IPS-NIHi11 (cell line): ENCODE results near the gene KLHL2.

Experiments used
- DNase-seq: peaks from one replicate; pipeline ENCODE4 v3.0.0; 2012; ENCODE audit warnings: mixed read lengths, low spot score

KLHL2 gene

DNA sequence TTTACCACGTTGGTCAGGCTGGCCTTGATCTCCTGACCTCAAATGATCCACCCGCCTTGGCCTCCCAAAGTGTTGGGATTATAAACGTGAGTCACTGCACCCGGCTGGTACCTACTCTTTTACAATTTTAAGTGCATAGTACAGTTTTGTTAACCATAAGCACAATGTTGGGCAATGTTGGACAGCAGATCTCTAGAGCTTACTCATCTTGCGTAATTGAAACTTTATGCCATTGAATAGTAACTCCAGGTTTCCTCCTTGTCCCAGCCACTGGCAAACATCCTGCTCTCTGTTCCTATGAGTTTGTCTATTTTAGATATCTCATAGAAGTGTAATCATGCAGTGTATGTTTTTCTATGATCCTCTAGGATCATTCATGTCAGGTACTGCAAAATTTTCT, 162.2 kb downstream of the KLHL2 start:
- no peak for DNase-seq

- DNase-seq: no peak
Observed at GRCh38 chr4:165370530-165370929, 163.2 kb downstream of the KLHL2 start.
